HG03457 (cell line): ENCODE data around the gene PLCB4.

Source experiments
- ATAC-seq: cut with Tn5 transposase; IDR thresholded peaks from one replicate; pipeline ENCODE4 v1.9.1; 2021; ENCODE audit warnings: moderate number of reproducible peaks; ENCODE audit not compliant: unreplicated experiment

PLCB4 gene

DNA sequence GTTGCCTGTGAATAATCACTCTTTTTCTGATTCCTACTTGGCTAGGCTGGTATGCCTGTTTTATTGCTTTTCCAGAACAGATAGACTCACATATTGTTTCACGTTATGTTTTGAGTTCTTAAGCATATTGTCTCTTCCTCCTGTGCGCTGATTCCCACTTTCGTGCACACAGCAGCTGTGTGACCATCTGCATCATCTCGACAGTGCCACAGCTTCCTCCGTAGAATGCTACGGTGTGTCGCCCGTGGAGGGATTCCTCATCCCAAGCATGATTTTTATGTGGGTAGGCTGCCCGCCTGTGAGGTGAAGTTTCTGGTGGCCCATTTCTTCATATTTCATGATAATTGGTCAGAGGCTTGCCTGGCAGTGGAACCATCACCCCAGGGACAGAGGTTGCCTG lies 31.8 kb downstream of the PLCB4 start:
- no peak for ATAC-seq

DNA sequence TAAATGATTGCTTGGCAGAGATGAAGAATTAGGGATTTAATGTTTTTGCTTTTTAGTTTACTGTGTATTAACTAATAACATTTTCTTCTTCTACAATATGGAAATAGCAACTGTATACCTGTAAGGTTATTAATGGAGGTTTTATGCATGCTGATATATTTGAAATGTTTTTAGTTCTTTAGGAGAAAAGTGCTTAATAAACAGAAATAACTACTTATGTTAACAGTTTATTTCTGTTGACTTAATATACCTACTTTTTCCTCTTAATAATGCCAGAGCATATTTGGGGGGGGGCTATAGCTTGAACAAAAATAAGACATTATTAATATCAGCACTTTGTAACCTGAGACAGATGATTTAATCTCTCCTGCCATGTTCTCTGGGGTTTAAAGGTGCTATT lies 33.6 kb downstream of the PLCB4 start:
- no peak for ATAC-seq

DNA sequence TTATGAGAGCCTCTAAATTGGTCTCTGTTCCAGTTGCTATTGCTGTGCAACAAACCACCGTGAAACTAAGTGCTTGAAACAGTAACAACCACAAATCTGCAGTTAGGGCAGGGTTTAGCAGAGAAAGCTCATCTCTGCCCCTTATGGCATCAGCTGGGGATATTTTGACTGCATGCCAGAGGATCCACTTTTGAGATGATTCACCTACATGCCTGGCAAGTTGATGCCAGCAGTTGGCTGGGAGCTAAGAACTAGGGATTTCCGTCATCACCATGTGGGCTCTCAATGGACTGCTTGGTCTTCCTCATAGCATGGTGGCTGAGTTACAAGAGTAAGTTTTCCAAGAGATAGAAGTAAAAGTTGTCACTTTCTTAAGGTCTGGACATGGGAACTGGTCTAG lies 35.1 kb downstream of the PLCB4 start:
- ATAC-seq = no peak

DNA sequence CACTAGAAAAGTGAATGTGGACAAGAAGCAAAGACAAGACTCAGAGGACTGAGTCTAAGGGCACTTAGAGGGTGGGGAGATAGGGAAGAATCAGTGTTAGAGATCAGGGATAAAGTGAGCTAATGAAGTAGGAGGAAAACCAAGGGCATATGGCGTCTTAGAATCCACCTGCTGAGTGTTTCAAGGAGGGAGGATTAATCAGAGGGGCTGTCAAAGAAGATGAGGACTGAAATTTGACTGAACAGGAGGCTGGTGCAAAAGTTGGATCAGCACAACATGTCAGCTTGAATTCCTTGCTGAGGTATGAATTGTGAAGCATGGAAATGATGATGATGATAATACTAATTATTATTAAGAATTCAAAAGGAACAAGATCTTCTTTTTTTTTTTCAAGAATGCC lies 39.4 kb downstream of the PLCB4 start:
- ATAC-seq = no peak

DNA sequence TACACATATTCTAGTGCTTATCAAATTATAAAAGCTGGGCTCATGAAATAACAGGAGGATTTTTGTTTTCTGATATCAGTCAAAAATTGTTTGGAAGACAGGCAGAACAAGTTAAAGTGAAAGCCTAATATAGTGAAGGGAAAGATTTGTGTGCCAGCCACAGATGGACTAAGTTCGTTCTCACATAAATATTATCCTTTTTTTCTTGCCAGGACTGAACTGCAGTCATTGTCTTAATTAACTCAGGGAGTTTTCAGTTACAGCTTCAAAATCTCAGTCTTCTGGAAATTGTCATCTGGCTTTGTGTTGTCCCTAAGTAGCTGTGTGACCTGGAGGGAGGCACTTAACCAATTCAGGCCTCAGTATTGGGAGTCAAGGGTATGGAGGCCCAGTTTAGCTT lies 40.7 kb downstream of the PLCB4 start:
- ATAC-seq = no peak

DNA sequence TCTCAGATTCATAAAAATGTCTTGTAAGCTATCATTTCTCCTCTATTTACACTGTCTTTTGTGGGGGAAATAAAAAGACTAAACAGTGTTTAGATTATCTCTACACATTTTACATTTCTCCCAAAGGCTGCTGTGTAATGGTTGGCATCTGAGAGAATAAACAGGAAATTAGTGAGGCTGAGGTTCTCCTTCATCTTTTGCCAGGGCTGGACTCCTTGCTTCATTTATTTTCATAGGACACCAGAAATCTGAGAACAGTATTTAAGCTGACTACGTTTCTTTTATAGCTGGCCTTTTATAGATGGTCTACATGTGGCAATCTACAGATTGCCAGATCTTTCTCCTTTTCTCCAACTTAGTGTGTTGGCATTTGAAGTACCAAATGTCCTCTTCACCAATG lies 41.5 kb downstream of the PLCB4 start:
- no peak for ATAC-seq

DNA sequence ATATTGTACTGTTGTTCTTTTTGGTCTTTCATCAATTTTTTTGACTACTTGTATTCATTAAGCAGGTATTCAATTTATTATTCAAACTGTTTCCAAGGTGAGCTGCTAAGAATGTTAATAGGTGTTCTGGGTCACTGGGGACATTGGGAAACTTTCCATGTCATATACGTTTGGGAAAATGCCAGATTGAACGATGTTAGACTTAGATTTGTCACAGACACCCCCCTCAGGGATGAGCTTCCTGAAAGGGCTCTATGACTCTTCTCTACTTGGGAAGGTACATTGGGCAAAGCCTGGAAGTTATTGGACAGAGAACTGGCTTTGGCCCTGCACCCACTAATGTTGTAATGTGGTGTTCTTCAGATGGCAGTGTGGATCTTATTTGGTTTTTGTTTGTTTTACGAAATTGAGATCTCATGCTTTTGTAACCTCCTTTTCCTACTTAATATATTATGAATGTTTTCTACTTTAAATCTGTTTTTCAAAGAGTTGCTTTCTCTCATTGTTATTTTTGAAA lies 42.1 kb downstream of the PLCB4 start:
- ATAC-seq = no peak

DNA sequence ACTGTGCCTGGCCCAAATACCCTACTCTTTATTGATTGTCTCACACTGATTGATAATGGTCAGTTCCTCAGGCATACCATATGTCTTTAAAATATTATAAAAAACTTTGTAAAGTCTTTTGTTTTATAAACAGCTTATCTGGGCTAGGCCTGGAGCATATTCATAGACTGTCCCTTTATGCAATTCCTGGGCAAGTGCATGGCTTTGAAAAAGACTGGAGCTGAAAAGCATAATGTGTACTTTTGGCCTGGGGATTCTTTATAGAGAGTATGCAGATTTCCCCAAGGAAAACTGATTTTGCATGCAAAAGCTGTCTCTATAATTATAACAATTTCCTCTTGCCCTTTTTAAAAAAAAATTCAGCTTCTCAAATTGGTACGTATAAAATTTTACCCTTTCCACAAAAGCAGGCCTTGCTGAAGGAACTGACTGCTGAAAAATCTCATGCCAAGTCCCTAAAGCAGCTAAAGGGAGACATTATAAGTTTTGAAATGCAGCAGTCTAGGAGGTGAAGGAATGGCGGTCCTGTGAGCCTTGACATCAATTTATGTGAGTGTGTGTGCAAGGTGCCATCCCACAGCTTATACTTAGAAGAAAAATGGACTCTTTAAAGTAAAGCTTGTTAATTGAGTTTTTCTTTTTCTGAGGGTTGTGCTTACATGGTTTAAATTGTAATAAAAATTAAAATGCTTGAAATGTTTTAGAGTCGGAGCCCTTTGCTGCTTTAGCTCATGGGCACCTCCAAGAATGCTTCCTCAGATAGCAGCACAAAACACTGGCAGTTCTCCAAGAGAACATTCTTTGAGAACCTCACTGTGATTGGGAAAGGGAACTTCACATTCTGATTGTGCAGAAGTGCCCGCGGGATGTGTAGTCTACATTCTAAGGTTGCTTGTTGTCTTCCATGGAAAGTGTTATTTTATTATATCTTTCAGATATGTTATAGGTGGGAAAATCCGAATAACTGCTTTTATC lies 43.9 kb downstream of the PLCB4 start:
- ATAC-seq = no peak

DNA sequence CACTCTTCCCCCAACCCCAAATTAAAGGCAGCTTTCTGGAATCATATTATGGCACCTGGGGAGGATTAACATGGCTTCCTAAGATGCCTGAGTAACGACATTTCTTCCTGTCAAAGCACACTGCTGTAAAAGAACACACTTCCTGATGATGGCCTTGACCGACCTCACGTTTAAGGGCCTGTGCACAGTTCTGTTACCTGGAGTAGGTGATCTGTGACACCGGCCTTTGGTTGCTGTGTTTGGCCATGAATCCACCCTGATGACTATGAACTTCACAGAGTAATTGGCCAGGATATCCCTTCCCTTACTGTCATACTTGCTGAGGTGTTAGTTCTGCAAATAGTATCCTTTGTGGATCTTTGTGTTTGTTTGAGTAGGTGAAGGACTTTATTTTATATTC lies 45.8 kb downstream of the PLCB4 start:
- no peak for ATAC-seq

DNA sequence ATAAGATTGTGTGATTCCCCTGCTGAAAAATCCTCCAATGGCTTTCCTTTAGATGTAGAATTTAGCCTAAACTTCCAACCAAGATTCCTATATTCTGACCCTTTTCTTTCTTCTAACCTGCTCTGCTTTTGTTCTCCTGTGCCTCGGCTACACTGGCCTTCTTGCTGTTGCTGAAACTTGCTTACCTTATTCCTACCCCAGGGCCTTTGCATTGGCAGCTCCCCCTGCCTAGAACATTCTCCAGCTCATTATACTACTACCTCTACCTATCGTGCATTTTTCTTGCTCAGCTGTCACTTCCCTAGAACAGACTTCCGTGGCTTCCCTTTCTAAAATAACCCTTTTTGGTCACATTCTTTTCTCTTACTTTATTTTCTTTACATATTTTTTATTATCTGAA lies 48.7 kb downstream of the PLCB4 start:
- ATAC-seq = no peak

DNA sequence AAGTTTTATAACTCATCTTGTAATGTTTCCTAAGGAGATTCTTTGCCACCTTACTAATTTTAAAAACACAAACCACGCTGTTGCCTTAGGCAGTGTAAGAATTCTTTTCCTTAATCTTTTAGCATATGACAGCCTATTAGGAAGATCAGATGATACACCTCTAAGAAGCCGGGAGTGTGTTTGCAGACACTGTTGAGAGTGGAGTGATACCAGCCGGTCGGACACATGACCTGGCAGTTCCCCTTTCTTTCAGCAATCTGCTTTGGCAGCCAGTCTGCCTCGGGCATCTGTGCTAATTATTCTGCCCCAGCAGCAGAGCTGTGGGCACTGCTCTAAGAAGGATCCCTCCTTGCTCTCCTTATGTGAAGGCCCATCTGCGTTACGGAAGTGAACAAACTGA lies 50.9 kb downstream of the PLCB4 start:
- no peak for ATAC-seq

DNA sequence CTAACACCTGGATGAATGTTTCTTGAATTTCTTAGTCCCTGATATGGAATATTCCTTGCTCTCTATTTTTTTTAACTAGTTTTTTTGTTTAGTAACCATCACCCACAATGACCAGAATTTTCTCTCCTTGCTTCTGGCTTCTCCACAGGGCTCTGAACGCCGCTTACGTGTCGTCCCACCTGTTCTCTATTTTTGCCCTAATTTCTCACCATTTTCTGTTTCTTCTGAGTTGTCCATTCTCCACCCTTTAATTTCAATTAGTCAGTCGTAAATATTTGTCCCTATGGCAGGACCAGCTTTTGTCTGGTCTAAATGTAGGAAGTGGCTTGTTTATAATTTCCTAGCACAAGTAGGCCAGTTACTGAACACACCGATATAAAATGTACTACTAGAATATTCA lies 52.3 kb downstream of the PLCB4 start:
- ATAC-seq = no peak

DNA sequence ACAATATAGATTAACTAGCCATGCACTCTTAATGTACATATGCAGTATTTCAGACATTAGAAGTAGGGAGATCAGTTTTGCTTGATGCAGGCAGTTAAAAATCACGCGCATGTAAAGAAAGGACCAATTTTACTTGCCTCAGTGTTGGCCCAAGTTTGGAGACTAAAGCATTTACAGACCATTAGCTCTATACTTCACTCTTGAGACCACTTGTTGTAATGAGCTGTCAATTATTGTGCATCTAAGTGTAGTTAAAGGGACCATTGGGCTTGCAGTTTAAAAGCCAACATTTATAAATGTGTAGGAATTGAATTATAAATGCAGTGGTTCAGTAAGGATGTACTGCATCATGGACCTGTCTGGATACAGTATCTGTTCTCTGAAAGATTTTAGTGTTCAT lies 53.7 kb downstream of the PLCB4 start:
- ATAC-seq = no peak

DNA sequence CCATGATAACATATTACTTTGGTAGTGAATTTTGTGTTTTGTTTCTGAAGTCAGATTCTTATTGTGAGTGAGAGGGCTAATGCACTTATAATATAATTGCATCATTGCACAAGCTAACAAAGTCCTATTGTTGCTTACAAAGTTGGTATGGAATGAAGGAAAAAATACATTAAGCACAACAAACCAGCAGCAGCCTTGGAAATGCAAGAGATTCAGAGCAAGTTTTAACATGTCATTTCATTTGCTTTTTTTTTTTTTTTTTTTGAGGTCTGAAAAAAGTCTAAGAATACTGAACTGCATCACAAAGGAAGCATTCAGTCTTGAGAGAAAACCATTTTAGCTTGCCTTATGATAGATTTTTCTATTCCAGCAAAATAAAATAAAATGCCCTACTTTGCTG lies 57.6 kb downstream of the PLCB4 start:
- no peak for ATAC-seq

DNA sequence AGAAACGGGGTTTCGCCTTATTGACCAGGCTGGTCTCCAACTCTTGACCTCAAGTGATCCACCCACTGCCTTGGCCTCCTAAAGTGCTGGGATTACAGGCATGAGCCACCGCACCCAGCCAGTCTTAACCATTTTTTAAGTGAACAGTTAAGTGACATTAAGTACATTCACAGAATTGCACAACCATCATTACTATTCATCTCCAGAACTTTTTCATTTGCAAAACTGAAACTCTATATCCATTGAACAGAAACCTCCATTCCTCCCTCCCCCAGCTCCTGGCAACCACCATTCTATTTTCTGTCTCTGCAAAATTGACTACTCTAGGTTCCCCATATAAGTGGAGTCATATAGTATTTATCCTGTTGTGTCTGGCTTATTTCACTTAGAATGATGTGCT lies 59.7 kb downstream of the PLCB4 start:
- ATAC-seq = no peak

DNA sequence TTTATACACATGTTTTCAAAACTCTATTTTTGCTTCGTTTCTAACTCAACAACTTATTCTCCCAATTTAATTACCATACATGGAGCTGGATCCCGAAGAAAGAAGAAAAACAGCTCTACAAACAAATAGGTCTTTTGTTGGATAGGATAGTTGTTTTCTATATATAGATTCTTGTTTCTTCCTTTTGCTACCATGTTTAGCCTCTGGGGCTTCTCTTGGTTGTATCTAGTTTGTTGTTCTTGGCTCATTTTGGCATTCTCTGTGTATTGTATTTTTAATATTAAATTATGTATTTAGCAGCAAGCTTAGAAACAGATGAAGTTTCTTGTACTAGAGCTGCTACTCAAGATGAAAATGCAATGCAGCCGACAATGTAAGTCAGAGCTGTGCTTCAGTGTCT lies 60.9 kb downstream of the PLCB4 start:
- no peak for ATAC-seq

DNA sequence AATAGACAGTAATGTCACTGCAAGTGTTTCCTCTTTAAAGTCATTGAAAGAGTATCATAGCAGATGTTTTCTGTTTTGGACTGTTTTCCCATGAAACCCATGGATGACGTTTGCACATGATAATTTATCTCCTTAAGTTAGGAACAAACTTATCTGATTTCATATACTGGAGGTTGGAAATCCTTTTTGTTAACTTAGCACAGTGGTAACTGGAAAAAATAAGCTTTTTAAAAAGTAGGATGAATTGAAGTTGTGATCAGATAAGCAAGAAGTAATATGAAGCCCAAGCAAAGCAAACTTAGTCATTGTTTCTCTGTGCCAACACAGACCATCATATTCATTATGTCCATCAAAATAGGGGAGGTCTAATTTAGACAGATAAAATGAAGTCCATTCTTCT lies 61.6 kb downstream of the PLCB4 start:
- ATAC-seq = no peak

DNA sequence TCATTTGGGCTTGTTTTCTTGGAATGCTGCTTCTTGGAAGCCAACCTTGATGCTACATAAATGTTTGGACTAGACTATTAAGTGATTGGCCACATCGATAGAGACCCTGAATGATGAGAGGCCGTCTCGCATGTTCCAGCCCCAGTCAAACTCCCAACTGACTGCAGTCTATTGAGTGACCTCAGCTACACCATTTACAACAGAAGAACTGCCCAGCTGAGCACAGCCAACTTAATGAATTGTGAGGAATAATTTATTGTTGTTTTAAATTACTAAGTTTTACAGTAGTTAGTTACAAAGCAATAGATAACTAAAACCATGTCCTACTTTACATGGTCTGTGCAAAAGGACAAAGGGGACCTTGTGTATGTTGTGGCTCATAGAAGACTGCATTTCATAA lies 63.0 kb downstream of the PLCB4 start:
- no peak for ATAC-seq

DNA sequence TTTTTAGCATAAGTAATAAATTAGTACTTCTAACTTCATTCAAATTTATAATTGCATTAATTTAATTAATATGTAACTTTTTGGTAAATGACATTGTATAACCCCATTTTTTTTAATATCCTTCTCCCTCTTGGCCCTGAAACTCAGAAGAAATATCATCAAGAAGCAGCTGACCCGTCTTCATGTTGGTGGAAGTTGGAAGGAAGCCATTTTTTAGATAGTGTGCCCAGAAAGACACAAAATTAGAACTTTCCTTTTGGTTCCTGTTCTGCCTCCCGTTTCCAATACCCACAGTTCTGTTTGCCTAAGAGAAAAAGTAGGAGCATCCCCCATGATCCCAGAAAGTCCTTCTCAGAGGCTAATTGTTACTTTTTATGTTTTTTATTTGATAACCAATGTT lies 65.5 kb downstream of the PLCB4 start:
- no peak for ATAC-seq

DNA sequence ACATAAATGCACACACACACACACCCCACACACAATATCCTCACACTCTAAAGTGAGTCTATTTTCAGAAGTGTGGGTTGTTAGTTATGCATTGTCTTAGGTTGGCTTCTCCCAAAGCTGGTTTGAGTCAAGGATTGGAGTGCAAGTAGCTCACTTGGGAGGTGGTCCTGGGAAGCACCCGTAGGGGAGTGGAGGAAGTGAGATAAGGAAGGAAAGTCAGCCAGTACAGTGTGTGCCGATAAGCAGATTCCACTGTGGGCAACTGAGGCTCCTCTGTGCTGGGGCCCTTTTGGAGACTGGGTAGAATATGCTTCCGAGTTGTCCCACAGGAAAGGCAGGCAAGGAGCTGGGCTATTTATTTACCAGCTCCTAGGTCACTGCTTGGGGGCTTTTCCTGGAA lies 67.2 kb downstream of the PLCB4 start:
- ATAC-seq = no peak

DNA sequence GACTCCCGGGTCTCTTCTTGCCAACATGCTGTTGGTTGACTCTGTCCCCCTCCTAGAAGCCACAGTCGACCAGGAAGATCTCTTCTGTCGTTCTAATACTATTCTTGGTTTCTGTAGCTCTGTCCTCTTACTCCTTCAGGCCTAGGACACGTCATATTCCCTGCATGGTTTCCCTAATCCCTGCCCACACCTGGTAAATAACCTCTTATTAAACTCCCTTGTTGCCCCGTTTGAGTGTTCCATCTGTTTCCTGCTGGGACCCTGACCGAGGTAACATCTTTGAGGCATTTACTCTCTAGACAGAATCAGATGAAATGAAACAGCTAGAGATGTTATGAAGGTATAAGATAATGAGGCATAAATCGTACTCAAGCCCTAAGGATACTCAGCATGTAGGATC lies 68.1 kb downstream of the PLCB4 start:
- ATAC-seq = no peak

DNA sequence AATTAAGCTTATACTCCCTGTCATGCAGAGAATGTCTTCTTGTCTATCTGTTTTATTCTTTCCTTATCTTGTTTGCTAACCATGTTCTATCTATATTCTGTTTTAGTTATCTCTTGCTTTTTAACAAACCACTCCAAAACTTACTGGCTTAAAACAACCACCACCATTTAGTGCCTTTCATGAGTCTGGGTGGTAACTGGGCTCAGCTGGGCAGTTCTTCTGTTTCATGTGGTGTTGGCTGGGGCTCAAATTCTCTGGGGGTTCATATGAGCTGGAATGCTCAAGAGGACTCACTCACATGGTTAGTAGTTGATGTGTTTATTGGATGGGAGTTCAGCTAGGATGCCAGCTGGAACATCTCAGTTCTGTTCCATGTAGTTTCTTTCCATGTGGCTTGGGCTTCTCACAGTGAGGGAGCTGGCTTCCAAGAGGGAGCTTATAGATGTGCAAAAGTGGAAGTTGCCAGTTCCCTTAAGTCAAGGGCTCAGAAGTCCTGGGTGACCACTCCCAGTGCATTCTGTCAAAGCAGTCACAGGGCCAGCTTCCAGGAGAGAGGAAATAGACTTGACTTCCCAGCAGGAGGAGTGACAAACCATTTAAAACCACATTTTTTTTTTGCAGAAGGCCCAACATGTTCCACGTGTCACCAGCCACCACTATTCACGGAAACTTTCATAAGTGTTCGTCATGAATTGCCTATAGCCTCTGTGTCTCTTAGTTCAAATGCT lies 70.4 kb downstream of the PLCB4 start:
- ATAC-seq = no peak
